GM23338 (cell line): ENCODE results near the gene NT5DC4. TPM values are rescaled to one million over a fixed set of nuclear protein-coding genes. Genes with fewer than 3 reads are reported as not detected.

Experiments used
- ATAC-seq: fragments of 200-7000 bp; cut with Tn5 transposase; 3 replicates; pipeline ENCODE4 v1.9.1; 2020
- DNase-seq: peaks from one replicate; pipeline ENCODE4 v3.0.0-alpha.2; 2015; ENCODE audit warnings: low spot score
- H2AFZ ChIP-seq: fragments of 200-600 bp; sonication (generic); 2 replicates; pipeline ENCODE4 v1.8.0; 2016; ENCODE audit warnings: antibody characterized with exemption, mild to moderate bottlenecking, moderate library complexity
- H3F3A ChIP-seq: fragments of 200-600 bp; sonication (generic); replicated peaks from 2 replicates; pipeline ENCODE4 v1.8.0; 2017; ENCODE audit warnings: antibody characterized with exemption, mixed run types, low read depth
- H3K27ac ChIP-seq: fragments of 200-600 bp; sonication (generic); 2 replicates; pipeline ENCODE4 v1.6.1; 2016; ENCODE audit warnings: low read depth
- H3K27me3 ChIP-seq: fragments of 200-600 bp; sonication (generic); 2 replicates; pipeline ENCODE4 v1.8.0; 2016; ENCODE audit warnings: mild to moderate bottlenecking, mixed run types, moderate library complexity; ENCODE audit not compliant: insufficient read depth
- H3K36me3 ChIP-seq: fragments of 200-600 bp; sonication (generic); 2 replicates; pipeline ENCODE4 v1.8.0; 2016; ENCODE audit warnings: mild to moderate bottlenecking; ENCODE audit not compliant: insufficient read depth
- H3K4me1 ChIP-seq: fragments of 200-600 bp; sonication (generic); 2 replicates; pipeline ENCODE4 v1.8.0; 2016; ENCODE audit warnings: mild to moderate bottlenecking, moderate library complexity; ENCODE audit not compliant: insufficient read depth
- H3K4me2 ChIP-seq: fragments of 200-600 bp; sonication (generic); 2 replicates; pipeline ENCODE4 v1.7.1; 2017; ENCODE audit warnings: mixed run types
- H3K4me3 ChIP-seq: fragments of 200-600 bp; sonication (generic); 2 replicates; pipeline ENCODE4 v1.6.1; 2016; ENCODE audit warnings: mixed run types
- H3K79me2 ChIP-seq: fragments of 200-600 bp; sonication (generic); replicated peaks from 2 replicates; pipeline ENCODE4 v1.8.0; 2017; ENCODE audit warnings: mild to moderate bottlenecking; ENCODE audit not compliant: insufficient read depth
- H3K9me2 ChIP-seq: fragments of 200-600 bp; sonication (generic); 2 replicates; pipeline ENCODE4 v1.8.0; 2017; ENCODE audit not compliant: insufficient read depth
- H4K20me1 ChIP-seq: fragments of 200-600 bp; sonication (generic); replicated peaks from 2 replicates; pipeline ENCODE4 v1.8.0; 2017; ENCODE audit warnings: mild to moderate bottlenecking; ENCODE audit not compliant: insufficient read depth
- H3K27ac Mint-ChIP-seq: 2 replicates; pipeline ENCODE4 v1.8.0; 2020; ENCODE audit warnings: inconsistent platforms, mild to moderate bottlenecking, moderate library complexity, mixed read lengths
- H3K27me3 Mint-ChIP-seq: 3 replicates; pipeline ENCODE4 v1.8.0; 2022; ENCODE audit warnings: low read depth, mild to moderate bottlenecking, moderate library complexity, mixed read lengths, inconsistent platforms; ENCODE audit not compliant: insufficient read depth, poor library complexity
- H3K36me3 Mint-ChIP-seq: 3 replicates; pipeline ENCODE4 v1.8.0; 2021; ENCODE audit warnings: low read depth, mild to moderate bottlenecking, inconsistent platforms, moderate library complexity, mixed read lengths
- H3K4me1 Mint-ChIP-seq: 3 replicates; pipeline ENCODE4 v1.8.0; 2020; ENCODE audit warnings: mild to moderate bottlenecking, inconsistent platforms, mixed read lengths
- H3K4me3 Mint-ChIP-seq: 3 replicates; pipeline ENCODE4 v1.8.0; 2021; ENCODE audit warnings: moderate library complexity, mild to moderate bottlenecking, inconsistent platforms, mixed read lengths
- H3K9me3 Mint-ChIP-seq: 3 replicates; pipeline ENCODE4 v1.8.0; 2020; ENCODE audit warnings: moderate library complexity, mild to moderate bottlenecking, inconsistent platforms, mixed read lengths
- ETS1 ChIP-seq: IDR thresholded peaks from 2 replicates; pipeline ENCODE4 v1.6.1; 2016; ENCODE audit warnings: antibody characterized with exemption
- EZH2 ChIP-seq: fragments of 200-600 bp; sonication (generic); IDR thresholded peaks from one replicate; pipeline ENCODE4 v1.8.0; 2017; ENCODE audit warnings: antibody characterized with exemption, mild to moderate bottlenecking, low read depth; ENCODE audit not compliant: unreplicated experiment
- EZH2phosphoT487 ChIP-seq: fragments of 200-600 bp; sonication (generic); IDR thresholded peaks from one replicate; pipeline ENCODE4 v1.8.1; 2018; ENCODE audit warnings: antibody characterized with exemption; ENCODE audit not compliant: unreplicated experiment
- JUNB ChIP-seq: IDR thresholded peaks from one replicate; pipeline ENCODE4 v1.6.1; 2016; ENCODE audit warnings: antibody characterized with exemption; ENCODE audit not compliant: unreplicated experiment
- NANOG ChIP-seq: IDR thresholded peaks from 2 replicates; pipeline ENCODE4 v1.6.1; 2016; ENCODE audit warnings: antibody characterized with exemption, borderline replicate concordance
- ZNF114 ChIP-seq: fragments of 250-450 bp; sonication (Bioruptor Pico); IDR thresholded peaks from 2 replicates; pipeline ENCODE4 v1.5.0; 2020; ENCODE audit warnings: mild to moderate bottlenecking, moderate library complexity
- ZNF331 ChIP-seq: fragments of 250-450 bp; sonication (Bioruptor Pico); IDR thresholded peaks from 2 replicates; pipeline ENCODE4 v1.5.0; 2020; ENCODE audit warnings: low read depth, mild to moderate bottlenecking, moderate library complexity
- ZNF462 ChIP-seq: fragments of 250-450 bp; sonication (Bioruptor Pico); IDR thresholded peaks from 2 replicates; pipeline ENCODE4 v1.5.0; 2020; ENCODE audit warnings: mild to moderate bottlenecking, moderate library complexity
- polyA plus RNA-seq: library from polyadenylated mRNA; unstranded; fragments of >200 nt; fragmentation: Nextera tagmentation; extraction: Ambion mirVana; gene quantifications from 2 replicates; pipeline ENCODE4 v1.2.1, GENCODE V29; 2016
- total RNA-seq: library from RNA; depleted of rRNA; stranded (reverse); fragments of >200 nt; shearing (Covaris generic); gene quantifications from 2 replicates; pipeline ENCODE4 v1.2.3, GENCODE V29; 2014

NT5DC4 gene
- total and polyA plus RNA-seq, 2 experiments from 2014 or later, result not detected

GRCh38 chr2:112674229-112674628 is 46.6 kb upstream of the NT5DC4 start:
- Histone ChIP-seq H3F3A (no peaks in the 10 kb centered on the region), H3K27ac (no peak overlapping the region), H3K27me3 (no peaks in the 10 kb centered on the region), H3K79me2 (no peaks in the 10 kb centered on the region), H3K4me2 (no peak overlapping the region), H3K4me3 (no peak overlapping the region), H3K9me2 (no peaks in the 10 kb centered on the region), H4K20me1 (no peaks in the 10 kb centered on the region), H3K4me1 (no peaks in the 10 kb centered on the region), H3K36me3 (no peaks in the 10 kb centered on the region), H2AFZ (no peak overlapping the region)
- H3K36me3 Mint-ChIP-seq, result no peaks in the 10 kb centered on the region
- ATAC-seq, result no peak
- no peak for DNase-seq
- no peak overlapping the region for H3K27ac Mint-ChIP-seq
- no peak overlapping the region for H3K4me3 Mint-ChIP-seq
- peaks cover 12% of the 10 kb centered on the region; the same call in 2 of the 3 replicates for H3K4me1 Mint-ChIP-seq
- H3K9me3 Mint-ChIP-seq, result no peaks in the 10 kb centered on the region
- no peak for TF ChIP-seq ZNF462 (CRISPR knock-in tag)
- TF ChIP-seq ETS1, result no peak
- no peak for TF ChIP-seq EZH2
- no peak for TF ChIP-seq NANOG
- TF ChIP-seq EZH2phosphoT487, result no peak
- TF ChIP-seq ZNF331 (CRISPR knock-in tag), result no peak
- TF ChIP-seq ZNF114, result no peak
- TF ChIP-seq JUNB, result no peak
- peaks cover 13% of the 10 kb centered on the region for H3K27me3 Mint-ChIP-seq
